GM18520 (cell line): ENCODE data around the gene CDK4.

Experiments used
- ATAC-seq: cut with Tn5 transposase; IDR thresholded peaks from one replicate; pipeline ENCODE4 v1.9.1; 2021; ENCODE audit not compliant: unreplicated experiment

The CDK4 gene

DNA sequence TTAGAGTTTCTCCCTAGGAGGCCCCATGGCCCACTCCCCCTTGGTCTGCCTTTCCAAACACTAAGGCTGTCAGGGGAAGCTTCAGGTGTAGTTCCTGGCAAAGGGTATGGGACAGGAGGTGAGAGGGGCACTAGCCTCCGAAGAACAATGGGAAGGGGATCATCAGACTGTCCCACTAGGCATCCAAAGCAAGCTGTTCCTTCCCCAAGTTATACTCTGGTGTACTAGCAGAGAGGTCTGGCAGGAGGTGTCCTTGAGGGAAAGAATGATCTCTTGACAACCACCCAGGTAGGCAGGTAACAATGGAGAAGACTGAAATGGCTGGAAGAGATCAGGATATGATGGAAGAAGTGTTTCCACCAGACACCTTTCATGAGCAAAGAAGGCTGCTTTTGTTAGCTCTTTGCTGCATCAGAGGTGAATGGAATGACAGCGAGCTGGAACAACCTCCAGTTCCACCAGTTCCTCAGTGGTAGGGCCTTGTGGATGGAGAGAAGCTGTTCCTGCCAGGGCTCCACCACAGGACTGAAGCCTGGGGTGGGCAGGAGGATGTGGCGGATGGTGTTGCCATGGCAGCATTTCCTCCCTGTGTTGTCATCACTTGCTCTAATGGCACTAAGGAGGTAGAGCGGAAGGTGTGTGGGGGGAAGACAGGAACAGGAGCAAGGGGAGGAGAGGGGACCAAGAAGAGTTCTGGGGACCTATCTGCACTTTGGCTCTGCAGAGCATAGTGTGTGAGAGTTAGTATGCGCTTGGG is 11.3 kb downstream of the CDK4 start:
- ATAC-seq = peak; percentile 40

DNA sequence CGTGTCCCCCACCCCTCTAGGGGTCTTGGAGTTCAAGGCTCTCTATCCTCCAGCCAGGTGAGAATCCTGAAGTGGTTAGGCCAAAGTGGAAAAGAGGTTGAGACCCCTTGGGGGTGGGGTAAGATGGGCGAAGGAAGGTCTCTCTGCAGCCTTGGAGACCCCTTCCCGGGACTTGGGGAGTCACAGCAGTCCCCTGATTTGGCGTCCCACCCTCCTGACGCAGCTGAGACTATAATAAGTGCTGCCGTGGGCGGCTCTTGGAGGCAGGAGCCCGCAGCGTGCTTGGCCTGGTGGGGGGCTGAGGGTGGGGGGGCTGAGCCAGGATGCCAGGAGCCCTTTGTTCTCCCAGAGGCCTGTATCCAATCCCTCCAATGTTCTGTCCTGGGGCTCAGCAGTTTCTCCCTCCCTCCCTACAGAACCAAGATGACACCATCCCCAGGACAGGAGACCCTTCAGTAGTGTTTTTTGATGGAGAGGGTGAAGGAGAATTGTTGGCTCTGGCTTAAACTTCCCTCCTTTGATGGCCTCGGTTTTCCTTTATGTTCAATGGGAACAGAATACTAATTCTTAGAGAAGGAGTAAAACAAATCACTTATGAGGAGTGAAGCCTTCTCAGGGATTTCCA is 12.1 kb downstream of the CDK4 start:
- ATAC-seq = no peak

DNA sequence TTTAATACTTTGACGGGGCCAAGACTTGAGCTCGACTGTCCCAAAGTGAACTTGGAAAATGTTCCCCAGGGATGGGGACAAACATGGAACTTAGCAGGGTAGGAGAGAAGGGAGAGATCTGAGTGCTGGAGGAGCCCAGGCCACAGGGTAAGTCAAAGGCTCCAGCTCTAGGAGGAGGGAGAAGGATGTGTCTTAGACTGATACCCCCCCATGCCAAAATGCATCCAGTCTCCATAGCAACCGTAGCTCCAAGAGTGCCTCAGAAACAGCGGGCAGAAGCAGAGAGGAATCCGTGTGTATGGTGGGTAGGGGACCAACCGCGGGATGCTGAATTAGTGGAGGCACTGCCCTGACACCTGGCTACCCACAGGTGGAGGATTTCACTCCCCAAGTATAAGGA is 12.7 kb downstream of the CDK4 start:
- ATAC-seq = no peak

DNA sequence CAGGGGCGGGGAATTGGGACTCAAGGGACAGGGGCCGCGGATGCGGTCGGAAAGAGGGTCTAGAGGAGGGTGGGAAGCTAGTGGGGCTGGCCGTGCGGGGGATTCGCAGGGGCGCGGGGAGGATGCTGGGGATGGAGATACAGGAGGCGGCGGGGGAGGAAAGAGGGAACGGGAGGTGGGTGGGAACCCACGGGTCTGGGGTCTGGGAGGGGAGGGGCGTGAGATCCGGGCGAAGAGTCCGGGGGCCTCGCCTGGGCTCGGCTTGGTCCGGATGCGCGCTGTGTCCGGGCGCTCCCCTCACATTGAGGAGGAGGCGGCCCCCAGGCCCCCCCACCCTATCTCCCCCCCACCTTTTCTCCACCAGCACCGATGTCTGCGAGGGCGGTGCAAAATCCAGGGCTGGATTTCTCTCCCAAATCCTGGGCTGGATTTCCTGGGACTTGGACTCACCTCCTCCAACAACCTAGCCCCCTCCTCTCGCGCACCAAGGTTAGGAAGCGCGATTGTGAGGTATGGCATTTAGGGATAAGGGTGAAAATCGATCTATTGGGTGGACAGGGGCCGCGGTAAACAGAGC is 13.4 kb downstream of the CDK4 start, which contains the start of gene AGAP2:
AGAP2 (minus strand) TSS at position 82 of the 577 bp plus-strand sequence. CDS start 496 bp downstream, outside the sequence.
- no peak for ATAC-seq

DNA sequence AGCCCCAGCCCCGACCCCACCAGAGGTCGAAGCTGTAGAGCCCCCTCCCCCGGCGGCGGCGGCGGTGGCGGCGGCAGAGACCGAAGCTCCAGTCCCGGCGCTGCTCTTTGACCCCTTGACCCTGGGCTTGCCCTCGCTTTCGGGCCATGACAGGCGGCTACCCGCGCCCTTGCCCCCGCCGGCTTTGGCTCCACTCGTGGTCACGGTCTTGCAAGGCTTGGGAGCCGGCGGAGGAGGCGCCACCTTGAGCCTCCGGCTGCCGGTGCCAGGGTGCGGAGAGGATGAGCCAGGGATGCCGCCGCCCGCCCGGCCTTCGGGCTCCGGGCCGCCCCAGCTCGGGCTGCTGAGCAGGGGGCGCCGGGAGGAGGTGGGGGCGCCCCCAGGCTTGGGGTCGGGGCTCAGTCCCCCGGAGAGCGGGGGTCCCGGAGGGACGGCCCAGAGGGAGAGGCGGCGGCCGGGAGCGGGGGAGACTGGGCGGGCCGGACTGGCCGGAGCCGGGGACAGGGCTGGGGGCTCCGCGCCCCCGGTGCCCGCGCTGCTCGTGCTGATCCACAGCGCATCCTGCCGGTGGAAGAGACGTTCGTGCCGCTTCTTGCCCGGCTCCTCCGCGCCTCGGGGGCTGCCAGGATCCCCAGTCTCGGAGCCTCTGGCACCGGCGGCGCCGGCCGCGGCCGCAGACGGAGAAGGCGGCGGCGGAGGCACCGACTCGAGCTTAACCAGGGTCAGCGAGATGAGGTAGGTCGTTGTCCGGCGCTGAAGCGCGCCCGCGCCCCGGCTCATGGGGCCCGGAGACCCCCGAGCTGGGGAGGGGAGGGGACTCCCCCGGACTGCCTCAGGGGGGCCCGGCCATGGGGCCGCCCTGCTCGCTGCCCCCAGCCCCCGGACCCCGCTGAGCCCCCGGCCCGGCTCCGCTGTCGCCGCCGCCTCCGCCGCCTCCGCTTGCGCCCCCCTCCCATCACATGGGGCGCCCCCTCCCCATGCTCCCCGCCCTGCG is 14.3 kb downstream of the CDK4 start:
- no peak for ATAC-seq

DNA sequence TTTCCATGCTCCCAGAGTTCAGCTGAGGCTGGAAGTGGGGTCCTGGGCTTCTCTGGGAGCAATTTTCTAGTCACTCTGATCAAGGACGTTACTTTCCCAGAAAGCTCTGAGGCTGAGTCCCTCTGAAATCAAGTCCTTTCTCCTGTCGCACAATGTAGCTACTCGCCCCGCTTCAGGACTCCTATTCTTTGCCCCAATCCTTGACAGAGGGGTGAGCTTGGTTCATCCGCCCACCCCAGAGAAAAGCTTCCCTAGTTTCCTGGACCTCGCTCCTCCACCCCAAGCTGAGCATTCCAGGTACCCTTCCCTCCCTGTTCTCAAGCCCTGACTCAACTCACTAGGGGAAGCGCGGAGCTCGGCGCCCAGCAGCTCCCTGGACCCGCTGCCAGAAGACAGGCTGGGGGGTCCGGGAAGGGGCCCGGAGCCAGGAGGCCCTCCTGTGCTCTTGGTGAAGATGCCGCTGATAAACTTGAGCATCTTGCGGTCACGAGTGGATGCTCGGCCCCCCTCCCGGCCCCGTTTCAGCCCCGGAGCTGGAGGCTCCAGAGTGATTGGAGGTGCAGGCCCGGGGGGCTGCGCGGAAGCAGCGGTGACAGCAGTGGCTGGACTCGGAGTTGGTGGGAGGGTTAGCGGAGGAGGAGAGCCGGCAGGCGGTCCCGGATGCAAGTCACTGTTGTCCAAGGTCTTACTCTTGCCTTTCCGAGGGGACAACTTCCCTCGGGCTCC is 15.2 kb downstream of the CDK4 start:
- no peak for ATAC-seq

DNA sequence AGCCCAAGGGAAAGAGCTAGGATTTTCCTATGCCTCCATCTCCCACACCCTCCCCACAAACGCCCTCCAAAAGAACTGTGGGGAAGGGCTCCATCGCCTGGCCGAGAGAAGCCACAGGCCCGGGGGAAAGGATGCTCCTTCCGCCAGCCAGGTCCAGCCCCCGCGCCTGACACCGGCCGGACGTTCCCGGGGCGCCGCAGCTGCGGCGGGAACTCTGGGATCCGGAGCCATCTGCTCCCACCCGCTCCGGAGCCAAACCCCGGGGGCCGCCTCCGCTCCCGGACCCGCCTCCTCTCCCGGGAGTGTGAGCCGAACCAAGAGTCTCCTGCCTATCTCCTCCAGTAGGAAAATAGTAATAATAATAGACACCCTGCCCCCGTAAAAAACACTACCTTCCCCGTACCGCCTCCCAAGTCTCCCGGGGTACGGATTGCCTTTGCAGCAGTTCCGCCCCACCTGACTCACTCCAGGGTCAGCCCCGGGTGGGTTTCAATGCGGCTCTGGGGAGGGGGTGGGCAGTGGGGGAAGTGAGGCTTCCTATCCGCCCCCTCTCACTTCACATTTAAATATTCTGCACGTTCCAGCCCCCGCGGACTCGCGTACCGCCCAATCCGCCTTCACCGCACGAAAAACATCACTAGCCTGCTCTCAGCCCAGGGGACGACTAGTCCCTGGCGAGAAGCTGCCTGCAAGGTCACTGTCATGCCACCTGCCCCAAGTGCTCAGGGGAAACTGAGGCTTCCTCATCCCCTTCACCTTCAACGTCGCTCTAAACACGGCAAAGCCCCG is 16.0 kb downstream of the CDK4 start:
- ATAC-seq = no peak

DNA sequence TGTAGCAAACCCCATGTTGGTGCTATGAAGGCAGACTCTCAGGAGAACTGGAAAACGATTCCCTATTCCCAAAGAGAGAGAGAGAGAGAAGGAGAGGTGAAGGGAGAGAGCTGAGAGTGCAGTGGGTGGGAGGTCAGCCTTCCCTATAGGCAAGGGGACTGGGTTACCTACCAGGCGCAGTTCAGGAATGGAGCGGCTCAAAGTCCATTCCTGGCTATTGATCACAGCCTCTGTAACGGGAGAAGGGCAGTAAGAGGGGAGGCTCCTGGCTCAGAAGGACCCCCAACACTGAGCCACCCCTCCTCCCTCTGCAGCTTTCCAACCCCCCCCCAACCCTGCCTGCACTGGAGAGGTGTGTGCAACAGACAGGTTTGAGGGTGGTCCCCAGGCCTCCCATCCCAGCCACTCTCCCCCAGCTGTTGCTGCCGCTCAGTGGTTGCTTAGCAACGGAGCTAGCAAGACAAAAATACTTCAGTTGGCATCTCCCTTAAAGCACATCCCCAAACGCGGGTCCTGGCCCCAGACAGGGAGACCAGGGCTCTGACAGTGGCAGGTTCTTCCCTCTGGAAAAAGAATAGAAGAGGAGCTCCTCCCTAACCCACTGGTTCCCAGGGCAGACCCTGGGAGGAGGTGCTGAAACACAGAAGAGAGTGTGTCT is 16.8 kb downstream of the CDK4 start:
- no peak for ATAC-seq

DNA sequence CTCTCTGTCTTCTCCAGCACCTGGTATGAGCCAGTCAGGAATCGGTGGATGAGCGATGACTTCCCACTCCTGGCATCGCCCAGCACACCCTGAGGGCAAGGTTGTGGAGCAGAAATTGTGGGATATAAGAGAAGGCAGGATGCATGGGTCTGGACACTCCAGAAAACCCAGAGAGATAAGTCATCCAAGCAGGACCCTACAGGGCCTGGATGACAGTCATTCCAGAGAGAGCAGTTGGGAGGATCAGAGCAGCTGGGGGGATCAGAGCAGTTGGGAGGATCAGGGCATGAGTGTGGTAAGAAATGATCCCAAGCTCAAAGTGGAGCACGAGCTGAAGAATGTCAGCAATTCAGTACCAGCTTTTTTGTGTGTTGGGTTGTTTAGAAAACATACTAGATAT is 17.5 kb downstream of the CDK4 start:
- no peak for ATAC-seq

DNA sequence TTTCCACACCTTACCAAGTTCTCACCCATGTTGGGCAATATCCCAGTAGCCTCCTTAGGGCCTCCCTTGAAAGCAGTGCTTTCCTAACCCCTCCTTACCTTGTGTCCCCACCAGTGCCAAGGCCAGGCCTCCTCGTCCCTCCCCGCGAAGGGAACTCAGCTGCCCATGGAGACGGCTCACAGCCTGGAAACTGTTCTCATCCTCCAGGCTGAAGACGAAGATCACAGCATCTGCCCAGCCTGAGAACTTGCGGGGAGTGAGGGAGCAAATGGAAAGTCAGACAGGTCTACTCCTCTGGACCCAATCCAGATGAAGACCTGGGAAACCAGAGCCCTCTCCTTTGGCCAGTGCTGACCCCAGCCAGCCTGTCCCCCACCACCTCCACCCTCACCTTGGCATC is 18.2 kb downstream of the CDK4 start:
- no peak for ATAC-seq

DNA sequence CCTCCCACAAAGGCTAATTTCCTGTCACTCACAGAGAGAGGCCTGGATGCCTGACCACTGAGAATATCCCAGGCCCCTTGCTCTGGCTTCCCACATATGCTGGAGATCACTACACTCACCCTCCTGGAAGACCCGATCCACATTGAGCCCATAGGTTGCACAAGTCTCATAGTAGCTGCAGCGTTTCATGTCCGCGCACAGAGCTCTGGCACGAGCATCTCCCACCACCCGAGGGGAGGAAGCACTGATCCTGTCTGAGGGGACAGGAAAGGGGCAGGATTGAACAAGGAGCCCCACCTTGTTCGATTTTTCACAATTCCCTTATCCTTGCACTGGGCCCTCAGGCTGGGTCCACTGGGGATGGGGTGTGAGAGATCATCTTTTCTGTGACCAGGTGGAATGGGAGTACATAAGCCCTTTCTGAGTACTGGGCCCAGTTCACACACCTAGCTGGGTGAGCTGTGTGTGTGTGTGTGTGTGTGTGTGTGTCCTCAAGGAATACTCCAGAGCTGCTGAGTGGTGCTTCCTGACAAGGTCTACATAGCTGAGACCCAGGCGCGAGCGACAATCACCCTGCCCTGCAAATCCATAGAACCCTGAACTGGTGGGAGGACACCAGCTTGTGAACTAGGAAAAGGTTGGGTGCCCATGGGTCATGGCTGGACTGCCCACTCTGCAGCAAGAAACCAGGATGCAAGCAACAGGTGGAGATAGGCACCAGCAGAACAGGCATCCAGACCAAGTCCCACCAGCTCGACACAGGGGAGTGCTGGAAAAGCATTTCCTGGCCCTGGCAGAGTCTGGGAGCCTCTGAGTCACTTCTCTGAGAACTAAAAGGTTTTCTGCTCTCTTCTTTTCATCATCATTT is 19.1 kb downstream of the CDK4 start:
- ATAC-seq = no peak

DNA sequence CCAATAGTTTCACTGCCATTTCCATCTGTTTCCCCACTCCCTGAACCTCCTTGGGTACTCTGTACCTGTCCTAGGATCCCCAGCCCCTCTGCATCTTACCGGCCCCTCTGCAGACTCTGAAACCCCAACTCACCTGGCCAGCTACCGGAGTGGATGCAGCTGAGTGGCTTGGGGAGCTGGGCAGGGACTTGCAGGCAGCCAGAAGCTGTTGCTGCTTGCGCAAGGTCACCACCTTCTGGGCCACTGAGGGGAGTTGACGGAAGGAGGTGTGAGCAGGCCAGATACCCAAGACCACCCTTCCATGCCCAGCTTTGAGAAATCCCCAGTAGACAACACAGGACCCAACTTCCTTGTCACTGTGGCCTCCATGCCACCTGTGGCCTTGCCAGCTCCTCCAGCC is 19.8 kb downstream of the CDK4 start:
- ATAC-seq = no peak

DNA sequence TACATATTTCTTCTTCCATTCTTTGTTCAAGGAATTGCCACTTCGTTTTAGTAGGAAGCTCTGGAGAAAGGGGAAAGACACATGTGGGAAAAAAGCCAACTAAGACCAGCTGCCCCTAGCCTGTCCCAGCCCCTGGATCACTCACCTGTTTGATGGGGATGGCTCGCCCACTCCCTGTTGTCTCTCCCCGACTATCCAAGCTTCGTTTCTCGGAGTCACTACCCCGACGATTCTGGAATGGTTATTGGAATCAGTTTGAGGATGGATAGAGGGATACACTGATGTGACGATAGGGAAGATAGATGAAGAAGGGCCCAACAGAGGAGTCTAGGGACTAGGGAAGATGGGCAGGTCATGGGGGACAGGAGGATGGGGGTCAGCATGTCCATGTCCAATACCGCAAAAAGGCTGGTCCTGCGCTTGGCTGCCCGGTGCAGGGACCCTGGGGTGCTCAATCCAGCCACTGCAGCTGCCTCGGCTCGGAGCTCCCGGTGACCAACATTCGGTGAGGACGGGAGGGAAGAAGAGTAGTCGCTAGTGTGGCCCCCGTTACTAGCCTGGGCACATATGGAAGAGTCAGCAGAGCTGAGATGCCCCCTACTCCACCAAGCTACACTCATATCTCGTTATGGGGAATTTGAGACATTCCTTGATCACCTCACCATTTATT is 20.6 kb downstream of the CDK4 start:
- ATAC-seq = no peak

DNA sequence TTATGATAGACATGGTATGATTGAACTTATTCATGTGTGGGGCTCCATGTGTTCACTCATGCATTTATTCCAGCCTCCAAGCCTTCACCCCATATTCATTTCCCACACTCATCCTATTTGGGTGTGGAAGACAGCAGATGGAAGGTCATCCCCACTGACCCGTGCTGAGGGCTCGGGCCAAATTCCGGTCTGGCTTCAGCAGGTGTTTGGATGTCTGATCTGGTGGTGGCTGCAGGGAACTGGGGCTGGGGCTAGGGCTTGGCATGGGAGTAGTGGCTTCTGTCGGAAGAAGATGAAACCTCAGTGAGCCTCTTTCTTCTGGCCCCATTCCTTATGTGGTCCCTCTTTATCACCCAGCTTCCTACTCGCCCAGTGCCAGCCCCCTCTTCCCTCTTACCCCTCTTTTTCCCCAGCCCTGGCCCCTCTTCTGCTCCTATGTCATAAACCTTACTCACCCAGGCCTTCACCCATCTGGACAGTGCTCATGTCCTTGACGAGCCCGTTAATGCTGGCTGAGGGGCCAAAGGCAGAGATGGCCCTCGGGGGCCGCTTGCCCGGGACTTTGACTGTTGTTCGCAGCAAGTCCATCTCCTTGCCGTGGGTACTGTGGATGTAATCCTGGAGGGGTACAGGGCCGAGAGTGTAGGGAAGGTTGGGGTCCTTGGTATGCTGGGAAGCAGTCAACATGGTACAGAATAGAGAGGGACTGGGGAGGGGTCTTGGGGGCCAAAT is 21.6 kb downstream of the CDK4 start:
- no peak for ATAC-seq

DNA sequence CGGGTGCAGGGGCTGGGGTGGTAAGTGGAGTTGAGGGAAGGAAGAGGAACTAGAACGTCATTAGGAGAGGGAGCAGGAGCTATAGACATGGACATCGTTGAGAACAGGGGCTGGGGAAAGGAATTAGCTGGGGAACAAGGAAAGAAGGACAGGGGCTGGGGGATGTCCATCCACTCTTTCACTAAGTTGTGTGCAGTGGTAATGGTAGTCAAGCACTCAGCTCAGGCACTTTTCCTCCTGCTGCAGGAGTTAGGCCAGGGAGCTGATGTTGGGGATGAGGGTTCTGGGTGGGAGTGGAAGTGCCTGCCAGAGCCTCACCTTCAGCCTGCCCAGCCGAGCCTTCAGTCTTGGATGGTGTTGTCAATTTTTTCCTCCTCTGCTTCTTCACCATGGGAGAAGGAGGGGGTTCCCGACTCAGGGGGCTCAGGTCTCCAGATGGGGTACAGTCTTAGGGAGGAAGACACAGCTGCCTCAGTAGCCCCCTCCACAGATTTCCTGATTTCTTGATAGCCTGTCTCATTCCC is 22.7 kb downstream of the CDK4 start:
- ATAC-seq = no peak

DNA sequence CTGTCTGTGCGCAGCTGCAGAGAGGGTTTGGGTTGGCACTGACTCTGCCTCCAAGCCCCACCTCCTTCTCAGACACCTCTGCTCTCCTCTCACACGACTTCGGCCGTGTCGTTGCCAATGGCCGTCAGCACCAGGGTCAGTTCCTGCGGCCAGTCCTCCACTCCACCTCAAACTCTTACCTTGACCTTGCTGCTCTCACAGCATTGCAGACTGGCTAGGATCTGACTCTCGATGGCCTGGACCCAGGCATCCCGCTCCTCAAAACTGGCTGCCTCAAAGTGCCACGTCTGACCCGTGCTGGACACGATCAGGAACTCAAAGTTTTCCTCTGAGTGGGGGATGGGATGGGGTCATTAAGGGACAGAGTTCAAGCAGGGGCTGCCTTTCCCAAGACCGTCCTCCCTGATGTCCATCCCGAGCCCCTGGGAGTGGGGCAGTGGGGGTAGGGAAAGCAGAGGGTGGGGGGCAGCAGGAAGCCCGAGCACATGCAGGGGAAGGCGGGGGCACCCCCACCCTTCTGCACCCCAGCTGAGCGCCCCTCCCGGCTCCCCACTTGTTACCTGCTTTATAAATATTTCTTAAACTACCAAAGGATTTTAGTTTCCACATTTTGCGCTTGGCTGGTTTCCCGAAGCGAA is 24.2 kb downstream of the CDK4 start:
- ATAC-seq = no peak
